Right kidney (tissue), 1 donor: ENCODE measurements around the gene AP1G1.

Experiments
- DNase-seq: peaks from one replicate; pipeline ENCODE4 v3.0.0-alpha.2; 2016

The AP1G1 gene

DNA sequence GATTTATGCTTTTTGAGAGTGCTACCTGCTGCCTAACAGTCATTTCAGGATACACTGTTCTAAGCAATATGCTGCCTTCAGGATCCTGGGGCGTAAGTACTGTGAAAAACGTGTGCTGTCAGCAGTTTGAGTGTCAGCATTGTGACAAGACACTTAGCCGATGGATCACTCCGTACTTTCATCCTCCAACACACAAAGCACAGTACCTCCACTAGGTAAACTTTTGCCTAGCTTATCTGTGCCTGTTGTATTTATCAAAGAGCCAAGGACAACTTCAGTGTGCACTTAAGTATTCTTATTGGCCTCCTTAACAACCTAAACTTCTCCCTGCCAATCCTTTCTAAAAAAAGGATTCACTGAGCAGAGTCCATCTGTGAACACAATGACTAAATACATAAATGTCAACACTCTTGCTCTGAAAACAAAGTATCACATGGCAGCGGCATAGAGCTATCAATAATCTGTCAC lies 50.3 kb downstream of the AP1G1 start:
- no peak for DNase-seq

DNA sequence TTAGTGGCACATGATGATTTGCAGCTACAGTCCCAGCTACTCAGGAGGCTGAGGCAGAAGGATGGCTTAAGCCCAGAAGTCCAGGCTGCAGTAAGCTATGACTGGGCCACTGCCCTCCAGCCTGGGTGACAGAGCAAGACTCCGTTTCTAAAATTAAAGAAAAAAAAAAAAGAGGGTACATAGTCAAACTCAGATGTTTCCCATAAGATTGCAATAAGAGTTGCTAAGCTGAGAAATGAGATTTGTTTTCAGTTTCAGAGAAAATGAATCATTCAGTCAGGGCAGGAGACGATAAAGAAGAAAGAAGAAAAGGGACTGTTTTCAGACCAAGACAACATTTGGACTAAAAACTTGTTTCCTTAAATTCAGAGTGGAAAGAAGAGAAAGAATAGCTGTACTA lies 54.0 kb downstream of the AP1G1 start:
- no peak for DNase-seq

GRCh38 chr16:71754108-71754507 lies 54.5 kb downstream of the AP1G1 start:
- no peak for DNase-seq

DNA sequence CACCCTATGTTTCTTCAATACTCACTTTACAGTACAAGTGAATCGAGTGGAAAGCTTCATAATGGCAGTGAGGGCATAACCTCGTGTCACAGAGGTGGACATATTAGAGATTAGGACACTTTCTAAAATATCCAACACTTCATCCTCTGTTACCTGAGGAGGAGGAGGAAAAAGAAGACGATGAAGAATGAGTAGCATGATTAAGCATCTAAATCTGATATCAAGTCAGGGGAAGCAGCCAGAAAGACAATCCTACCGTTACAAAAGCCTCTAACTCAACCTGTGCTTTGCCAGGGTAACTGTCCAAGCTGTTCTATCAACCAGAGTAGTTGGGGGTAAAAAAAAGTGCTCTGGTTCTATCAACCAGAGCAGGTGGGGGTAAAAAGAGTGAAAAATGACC lies 60.4 kb downstream of the AP1G1 start:
- no peak for DNase-seq

- no peak for DNase-seq
Measured at GRCh38 chr16:71746442-71747046, 62.1 kb downstream of the AP1G1 start.

DNA sequence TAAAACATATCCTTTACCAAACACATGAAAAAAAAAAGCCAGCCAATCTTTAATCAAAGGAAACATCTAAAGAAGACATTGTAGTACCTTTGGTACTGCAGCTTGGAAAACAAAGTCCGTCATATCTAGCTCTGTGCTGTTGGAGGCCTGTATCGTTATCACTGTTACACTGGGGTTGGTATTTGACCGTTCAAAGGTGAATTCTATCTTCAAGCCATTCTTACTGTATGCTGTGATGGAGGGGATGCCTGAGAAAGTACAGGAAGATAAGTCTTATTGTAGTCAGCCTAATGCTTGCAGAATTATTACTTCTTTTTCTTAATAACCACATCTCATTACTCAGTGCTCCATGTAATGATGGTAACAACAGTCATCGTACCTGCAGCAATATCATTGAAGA lies 69.8 kb downstream of the AP1G1 start:
- no peak for DNase-seq

- no peak for DNase-seq
Measured at GRCh38 chr16:71737501-71737900, 71.1 kb downstream of the AP1G1 start.

- DNase-seq = no peak
Measured at GRCh38 chr16:71734511-71734910, 74.1 kb downstream of the AP1G1 start.

- DNase-seq = no peak
Measured at GRCh38 chr16:71732587-71732986, 76.0 kb downstream of the AP1G1 start.

DNA sequence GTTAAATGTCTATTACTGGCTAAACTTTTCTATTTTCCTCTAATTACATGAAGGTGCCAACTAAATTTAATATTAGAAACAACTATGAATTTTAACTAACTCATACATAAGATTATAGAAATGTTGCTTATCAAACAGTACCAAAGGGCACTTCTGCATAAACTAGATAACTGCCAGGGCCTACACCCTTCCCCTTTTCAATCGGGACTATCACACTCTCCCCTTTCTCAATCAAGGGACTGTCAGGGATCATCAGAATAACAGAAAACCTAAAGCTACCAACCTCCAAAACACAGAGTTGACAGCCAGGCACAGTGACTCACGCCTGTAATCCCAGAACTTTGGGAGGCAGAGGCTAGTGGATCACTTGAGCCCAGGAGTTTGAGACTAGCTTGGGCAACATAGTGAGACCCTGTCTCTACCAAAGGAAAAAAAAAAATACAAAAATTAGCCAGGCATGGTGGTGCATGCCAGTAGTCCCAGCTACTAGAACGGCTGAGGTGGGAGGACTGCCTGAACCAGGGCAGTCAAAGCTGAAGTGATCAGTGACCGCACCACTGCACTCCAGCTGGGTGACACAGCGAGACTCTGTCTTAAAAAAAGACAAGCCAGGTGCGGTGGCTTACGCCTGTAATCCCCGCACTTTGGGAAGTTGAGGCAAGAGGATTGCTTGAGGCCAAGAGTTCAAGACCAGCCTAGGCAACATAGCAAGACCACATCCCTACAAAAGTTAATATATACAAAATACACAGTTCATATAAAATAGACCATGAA lies 80.9 kb downstream of the AP1G1 start:
- no peak for DNase-seq

DNA sequence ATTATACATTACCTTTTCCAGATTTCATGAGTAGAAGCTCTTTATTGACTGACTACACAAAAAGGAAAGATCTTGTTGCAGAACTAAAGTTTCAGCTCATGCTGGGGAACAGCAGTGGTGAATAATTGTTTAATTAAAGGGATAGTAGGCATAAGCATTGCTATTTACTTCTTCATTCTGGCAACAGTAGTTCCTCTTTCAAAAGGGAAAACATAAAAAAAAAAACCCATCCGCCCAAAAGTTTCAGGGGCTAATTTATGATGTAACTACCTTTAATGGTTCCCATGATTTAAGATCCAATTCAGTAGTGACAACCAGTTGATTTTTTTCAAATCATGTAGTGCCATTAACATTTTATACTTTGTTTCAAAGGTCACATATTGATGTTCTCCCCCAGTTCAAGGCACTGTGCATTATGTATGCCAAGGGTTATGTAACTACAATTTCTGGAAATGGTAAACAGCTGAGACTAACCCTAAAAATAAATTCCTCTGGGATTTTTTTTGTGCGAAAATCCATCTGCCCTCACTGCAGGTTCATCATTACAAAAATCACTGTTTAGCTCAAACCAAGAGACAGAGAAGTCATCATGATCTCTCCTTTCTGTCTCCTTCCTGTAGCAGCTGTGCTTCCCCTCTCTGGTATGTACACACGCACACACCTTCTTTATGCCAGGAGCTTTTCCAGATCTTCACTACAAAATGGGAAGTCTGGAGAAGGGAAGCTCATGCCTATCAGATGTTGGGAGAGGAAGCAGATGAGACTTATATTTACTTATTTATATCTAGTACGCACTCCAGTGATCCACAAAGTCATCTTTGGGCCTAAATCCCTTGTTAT lies 81.9 kb downstream of the AP1G1 start:
- DNase-seq = no peak

GRCh38 chr16:71724320-71724751 lies 84.3 kb downstream of the AP1G1 start, which contains the start of gene PHLPP2:
Gene PHLPP2, minus strand, starts transcription at chr16:71724701. Its CDS starts 9,906 bp downstream, at chr16:71714795.
- no peak for DNase-seq

GRCh38 chr16:71723537-71724319 lies 84.9 kb downstream of the AP1G1 start:
- peak; percentile 92 for DNase-seq

DNA sequence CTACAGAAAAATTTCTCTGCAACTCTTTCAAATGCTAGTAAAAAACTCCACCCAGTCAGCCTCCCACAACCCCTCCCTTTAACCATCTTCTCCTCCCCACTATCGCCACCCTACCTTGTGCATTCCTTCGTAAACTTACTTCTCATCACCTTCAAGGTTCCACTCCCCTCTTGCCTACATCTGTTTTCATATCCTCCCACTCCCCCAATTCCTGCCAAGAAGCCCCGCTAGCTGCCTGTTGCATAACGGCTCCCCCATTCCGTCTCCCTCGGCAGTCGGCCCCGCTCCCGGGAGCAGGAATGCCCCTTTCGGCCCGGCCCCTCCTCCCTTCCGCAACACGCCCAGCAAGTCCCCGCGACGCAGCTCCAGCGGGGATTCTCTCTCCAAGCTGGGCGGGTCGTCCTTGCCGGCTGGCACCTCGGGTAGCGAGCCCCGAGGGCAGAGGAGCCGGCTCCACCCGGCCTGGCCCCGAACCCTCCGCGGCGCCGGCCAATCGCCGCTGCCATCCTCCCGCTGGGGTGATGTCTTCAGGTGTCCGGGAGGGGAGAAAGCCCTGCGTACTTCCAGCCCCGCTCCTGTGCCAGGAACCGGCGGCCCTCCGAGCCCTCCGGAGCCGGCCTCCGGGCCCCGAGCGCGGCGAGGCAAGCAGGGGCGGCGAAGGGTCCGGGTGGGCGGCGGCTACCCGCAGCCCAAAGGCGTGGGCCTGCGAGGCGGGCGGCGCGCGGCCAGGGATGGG lies 85.7 kb downstream of the AP1G1 start:
- DNase-seq = peak; percentile 91

GRCh38 chr16:71721066-71721740 lies 87.4 kb downstream of the AP1G1 start:
- no peak for DNase-seq

DNA sequence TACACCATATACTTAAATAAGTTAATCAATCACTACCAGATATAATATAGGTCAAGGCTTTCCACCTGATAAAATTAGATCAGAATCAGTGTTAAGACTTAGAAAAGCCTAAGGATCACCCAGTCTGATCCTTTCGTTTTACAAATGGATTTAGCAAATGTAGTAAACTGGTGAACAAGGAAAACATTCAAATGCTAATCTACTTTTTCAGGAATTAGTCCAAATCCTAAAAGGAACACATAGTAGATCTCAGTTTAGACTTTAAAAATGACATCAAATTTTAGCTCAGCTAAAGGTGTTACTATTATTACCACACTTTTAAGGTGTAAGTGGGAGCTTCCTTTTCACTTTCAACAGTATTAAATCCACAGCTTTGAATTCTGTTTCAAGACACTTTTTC lies 96.1 kb downstream of the AP1G1 start:
- no peak for DNase-seq

DNA sequence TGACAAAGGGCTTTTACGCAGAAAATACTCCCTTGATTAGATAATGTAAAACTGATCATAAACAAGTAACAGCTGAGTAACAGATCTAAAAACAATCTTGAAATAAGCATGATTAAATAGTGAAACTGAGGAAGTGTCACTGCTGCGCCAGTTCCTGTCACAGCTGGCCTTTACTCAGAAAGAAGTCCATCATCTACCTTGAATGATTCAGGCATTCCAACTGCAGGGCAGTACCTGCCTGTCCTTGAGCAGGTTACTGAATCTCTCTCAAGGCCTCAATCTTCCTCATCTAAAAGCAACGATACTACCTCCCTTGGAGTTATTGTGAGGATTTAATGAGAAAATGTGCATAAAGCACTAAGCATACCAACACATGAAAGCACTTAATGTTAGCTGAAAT lies 96.8 kb downstream of the AP1G1 start:
- no peak for DNase-seq

DNA sequence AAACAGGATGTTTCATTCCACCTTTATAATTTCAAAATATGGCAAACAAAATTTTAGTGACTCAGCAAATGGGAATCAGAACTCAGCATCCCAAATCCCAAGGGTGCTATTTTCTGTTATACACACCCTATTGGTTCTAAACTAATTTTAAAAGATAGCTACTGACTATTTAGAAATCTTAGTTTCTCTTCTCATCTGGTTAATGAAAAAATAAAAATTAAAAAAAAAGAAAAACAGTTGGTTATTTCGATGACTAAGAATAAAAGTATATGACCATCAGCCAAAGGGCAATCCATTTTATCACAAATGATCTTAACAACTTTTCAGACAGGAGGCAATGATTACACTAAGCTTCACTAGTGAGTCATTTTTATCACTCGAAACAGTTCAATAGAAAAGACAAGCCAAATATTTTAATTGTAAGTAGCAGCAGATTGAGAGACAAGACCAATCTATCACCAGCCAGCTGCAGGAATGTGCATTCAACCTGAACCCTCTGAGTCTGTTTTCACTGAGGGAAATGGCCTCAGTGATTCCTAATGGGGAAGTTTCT lies 99.3 kb downstream of the AP1G1 start:
- DNase-seq = no peak

DNA sequence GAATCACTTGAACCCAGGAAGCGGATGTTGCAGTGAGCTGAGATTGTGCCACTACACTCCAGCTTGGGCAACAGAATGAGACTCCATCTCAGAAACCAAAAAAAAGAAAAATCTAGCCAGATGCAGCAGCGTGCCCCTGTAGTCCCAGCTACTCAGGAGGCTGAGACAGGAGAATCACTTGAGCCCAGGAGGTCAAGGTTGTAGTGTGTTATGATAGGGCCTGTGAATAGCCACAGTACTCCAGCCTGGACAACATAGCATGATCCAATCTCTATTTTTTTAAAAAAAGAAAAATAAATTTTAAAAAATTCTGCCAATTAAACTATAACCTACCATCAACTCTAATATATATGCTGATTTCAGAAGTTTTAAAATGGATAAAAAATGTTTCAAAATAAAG lies 99.9 kb downstream of the AP1G1 start:
- no peak for DNase-seq

- no peak for DNase-seq
Measured at GRCh38 chr16:71707199-71707598, 101.4 kb downstream of the AP1G1 start.

DNA sequence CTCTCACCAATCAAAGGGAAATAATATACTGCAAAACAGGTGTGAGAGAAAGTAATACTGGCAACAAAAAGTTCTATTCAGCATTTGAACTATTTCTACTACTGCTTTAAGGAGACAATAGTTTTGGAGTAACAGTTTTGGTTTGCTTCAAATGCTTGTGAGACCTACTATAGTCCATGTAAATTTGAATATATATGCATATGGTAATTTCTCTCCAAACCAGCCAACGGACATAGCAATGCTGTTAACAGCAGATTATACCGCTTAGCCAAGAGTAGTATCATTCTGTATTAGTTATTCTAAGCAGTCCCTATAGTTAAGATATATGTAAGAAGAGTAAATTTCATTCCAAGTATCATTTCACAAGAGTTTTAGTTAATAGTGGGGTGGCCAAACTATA lies 102.6 kb downstream of the AP1G1 start:
- DNase-seq = no peak
